Activated CD4-positive, CD25-positive, alpha-beta regulatory T cell treated with anti-CD3 and anti-CD28 coated beads, Interleukin-2, amount 50 U/mL, for 24 hours (primary cell): Measurements from ENCODE around the gene U2AF2.

Experiments used
- ATAC-seq, 2 donors: fragments of 150-1000 bp; cut with Tn5 transposase; one replicate each; pipeline ENCODE4 v1.10.0; 2021; ENCODE audit warnings: mild to moderate bottlenecking in 1 of 2, moderate library complexity in 1 of 2

Gene U2AF2

GRCh38 chr19:55659822-55660221 lies 5.0 kb downstream of the U2AF2 start:
- no peak for ATAC-seq

DNA sequence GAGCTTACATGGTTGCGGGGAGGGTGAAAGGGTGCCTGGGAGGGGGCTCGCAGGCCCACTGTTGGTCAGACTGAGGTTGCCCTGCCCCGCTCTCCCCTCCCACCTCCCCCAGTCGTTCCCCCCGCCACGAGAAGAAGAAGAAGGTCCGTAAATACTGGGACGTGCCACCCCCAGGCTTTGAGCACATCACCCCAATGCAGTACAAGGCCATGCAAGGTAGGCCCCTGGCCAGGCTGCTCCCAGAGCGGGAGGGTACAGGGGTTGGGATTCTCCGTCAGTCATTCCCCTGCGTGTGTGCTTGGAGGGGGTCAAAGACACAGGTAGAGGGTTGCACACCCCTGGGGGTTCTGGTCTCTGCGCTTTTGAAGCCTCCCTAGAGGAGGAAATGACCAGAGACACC lies 5.6 kb downstream of the U2AF2 start:
- no peak for ATAC-seq

GRCh38 chr19:55660991-55661390 lies 6.2 kb downstream of the U2AF2 start:
- ATAC-seq: no peak

GRCh38 chr19:55661826-55662225 lies 7.0 kb downstream of the U2AF2 start:
- ATAC-seq: no peak

DNA sequence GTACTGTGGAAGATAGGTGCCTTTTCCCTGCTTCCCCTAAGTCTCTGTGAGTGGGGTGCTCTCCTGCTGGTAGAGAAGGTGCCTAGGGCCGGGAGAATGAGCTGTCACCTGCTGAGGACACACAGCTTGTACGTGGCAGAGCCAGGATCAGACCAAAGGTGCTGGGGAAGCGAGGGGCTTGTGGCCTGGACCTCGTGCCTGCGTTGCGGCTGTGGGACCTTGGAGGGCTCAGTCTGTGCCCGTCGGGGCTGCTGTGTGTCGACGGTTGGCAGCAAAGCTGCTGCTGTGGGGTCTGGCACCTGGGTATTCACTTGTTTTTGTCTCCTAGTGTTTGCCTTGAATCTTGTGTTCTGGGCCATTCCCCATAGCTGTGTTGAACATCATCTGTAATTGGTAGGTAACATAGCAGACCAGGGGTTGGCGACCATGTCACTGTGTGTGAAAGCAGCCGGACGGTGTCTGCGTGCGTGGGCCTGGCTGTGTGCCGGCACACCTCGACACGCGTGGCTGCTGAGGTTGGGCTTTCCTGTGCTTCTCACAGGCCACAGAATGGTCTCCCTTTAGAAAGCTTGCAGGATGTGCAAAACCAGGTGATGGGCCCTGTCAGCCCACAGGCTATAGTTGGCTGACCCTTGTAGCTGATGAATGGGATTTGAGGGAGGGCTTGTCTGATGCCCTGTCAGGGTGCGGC lies 9.2 kb downstream of the U2AF2 start:
- no peak for ATAC-seq

- no peak for ATAC-seq
Observed at GRCh38 chr19:55666343-55667005, 11.6 kb downstream of the U2AF2 start.

- ATAC-seq: no peak
Observed at GRCh38 chr19:55667006-55667381, 12.2 kb downstream of the U2AF2 start.

GRCh38 chr19:55667511-55667910 lies 12.7 kb downstream of the U2AF2 start:
- no peak for ATAC-seq

DNA sequence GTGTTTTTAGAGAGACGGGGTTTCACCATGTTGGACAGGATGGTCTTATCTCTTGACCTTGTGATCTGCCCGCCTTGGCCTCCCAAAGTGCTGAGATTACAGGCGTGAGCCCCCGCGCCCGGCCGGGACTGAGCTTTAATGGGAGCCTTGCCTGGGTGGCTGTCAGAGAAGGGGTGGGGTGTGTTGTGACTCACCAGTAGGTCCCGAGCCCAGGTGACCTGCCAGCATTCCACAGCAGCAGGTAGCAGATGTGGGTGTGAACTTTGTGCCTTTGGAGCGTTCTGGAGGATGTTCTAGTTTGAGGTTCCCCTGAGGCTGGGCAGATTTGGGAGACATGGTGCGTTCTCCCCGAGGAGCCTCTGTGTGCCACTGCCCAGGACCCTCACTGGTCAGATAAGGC lies 13.1 kb downstream of the U2AF2 start:
- ATAC-seq: no peak

DNA sequence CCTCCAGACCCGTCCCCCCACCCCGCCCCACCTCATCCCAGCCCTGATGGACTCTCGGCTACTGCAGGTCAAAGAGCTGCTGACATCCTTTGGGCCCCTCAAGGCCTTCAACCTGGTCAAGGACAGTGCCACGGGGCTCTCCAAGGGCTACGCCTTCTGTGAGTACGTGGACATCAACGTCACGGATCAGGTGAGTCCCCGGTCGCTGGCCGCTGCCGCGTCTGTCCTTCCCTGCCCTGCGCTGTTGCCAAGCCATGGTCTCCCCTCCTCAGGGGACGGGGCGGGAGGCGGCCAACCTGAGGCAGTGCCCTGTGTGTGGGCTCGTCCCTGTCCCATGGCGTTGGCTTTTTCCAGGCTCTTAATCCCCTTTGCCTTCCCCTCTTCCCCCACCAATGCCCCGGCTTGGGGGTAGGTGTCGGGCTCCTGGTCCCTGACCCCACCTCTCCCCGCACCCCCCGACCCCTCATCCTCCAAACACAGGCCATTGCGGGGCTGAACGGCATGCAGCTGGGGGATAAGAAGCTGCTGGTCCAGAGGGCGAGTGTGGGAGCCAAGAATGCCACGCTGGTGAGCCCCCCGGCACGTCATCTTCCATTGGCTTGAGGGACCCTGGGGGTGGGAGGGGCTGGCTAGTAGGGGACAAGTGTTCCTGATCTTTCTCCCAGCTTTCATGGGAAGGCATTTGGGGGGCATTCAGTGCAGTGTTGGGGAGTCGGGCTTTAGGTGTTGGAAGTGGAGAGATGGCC lies 13.9 kb downstream of the U2AF2 start:
- ATAC-seq: no peak

DNA sequence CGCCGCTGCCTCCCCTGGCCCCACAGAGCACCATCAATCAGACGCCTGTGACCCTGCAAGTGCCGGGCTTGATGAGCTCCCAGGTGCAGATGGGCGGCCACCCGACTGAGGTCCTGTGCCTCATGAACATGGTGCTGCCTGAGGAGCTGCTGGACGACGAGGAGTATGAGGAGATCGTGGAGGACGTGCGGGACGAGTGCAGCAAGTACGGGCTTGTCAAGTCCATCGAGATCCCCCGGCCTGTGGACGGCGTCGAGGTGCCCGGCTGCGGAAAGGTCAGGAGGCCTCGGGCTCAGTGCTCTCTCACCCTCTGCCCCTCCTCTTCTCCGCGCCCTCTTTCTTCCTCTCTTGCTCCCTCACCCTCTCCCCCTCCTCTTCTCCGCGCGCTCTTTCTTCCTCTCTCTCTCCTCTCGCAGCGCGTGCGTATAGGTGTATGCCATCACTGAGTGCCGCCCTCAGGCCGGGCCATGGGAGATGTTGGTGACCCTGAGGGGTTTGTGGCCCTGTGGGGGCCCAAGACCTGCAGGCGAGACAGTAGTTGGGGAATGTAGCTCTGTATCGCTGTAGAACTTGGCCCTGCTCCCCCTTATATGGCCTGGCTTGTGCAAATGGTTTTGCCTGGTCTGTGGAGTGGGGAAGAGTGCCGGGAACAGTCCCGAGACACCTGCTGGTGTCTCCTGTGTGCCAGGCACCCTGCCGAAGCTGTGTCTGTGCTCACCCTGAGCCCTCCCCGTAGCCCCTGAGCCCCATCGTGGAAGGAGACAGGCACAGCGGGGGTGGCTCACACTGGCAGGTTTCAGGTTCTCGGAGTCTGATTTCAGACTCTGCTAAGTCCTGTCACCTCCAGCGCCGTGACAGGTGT lies 14.8 kb downstream of the U2AF2 start:
- ATAC-seq: no peak

DNA sequence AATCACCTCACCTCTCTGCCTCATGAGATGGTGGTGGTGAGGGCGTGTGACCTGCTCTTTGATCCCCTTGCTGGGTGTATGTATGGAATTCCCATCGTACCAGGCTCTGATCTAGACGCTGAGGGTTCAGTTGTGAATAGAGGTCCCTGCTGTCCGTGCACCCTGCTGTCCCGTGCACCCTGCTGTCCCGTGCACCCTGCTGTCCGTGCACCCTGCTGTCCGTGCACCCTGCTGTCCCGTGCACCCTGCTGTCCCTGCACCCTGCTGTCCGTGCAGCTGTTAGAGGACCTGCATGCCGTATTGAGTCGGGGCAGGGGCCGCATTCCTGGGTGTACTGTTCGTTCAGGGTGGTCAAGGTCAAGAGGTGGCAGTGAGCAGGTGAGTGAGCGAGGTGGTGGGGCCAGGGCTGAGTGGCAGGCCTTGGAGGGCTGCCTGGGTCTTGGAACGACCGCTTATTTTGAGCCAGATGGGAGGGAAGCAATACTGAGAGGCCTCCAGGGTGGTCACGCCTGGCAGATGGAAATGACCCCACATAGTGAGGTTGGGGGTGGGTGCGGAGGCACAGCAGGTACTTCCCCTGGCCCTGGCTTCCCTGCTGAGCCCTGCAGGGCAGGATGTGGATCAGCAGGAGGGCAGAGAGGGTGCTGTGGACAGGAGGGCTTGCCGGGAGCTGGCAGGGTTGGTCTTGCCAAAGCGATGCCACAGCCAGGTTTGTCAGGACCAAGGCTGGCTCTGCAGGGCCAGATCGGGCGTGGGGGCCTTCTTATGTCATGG lies 15.6 kb downstream of the U2AF2 start:
- no peak for ATAC-seq

DNA sequence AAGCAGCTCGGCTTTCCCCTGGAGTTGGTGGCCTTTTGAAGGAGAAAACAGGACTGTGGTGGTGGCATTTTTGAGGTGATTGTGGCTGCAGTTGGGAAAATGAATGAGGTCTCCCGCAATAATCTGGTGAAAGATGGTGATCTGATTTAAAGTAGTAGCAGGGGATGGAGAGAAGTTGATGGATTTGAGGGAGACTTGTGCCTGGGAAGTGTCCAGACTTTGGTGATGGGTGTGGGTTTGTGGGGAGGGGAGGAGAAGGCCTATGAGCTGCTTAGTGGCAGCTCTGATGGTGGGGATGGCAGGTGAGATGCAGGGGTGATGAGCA lies 16.2 kb downstream of the U2AF2 start:
- ATAC-seq: no peak

DNA sequence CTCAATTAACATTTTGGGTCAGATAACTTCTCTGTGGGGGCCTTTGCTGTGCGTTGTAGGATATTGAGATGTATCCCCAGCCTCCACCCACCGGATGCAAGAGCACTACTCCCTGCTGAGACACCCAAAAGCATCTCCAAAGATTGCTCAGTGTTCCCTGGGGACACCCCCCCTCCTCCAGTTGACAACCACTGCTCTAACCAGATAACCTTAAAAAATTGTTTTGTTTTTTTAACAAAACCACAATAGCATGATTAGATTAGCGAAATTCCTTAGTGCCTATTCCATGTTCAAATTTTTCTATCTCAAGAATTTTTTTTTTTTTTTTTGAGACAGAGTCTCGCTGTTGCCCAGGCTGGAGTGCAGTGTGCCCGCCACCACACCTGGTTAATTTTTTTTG lies 17.6 kb downstream of the U2AF2 start:
- ATAC-seq: no peak

- ATAC-seq: no peak
Observed at GRCh38 chr19:55673465-55673864, 18.6 kb downstream of the U2AF2 start.

DNA sequence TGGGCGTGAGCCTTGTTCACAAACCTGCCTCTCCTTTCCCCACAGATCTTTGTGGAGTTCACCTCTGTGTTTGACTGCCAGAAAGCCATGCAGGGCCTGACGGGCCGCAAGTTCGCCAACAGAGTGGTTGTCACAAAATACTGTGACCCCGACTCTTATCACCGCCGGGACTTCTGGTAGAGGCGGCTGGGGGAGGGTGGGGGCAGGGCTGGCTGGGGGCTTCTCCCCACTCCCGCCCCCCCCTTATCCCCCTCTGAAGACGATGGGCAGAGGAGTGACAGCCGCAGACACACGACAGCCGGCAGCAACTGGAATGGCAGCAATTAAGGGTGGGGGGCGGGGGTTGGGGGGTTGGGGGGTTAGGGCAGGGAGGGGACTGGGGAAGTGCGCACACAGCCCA lies 19.1 kb downstream of the U2AF2 start:
- no peak for ATAC-seq

- ATAC-seq: no peak
Observed at GRCh38 chr19:55674459-55674840, 19.6 kb downstream of the U2AF2 start.

DNA sequence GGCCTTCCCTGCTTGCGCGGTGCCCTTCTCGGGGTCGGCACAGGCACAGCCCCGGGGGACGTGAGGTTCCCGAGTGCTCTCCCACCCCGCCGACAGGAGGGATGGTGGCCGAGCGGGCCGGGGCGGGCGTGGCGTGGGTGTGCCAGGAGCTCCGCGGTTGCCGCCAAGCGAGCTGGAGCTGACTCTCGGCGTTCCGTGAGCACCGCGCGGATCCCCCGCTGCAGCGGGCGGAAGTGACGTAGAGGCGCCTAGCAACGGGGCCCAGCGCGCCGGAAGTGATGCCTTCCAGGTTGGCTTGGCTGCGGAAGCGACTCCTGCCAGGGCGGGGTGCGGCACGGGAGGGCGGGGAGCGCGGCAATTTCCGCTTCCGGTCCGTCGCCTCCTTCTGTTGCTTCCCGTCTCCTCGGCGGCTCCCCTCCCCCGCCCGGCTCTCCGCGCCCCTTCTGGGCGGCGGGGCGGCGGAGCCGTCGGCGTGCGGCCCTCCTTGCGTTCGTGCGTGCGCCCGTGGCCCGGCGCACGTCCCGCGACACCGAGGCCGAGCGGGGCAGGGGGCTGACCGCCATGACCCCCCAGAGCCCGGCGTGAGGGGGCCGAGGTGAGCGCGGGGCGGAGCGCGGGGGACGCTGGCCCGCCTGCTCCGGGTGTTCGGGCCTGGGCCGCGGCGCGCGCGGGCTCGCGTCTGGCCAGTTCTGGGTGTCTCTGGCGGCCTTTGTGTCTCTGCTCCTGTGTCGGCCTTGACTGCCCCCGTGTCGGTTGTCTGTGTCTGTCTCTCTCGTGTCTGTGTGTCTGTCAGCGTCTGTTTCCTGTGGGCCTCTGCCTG lies 20.2 kb downstream of the U2AF2 start, which contains the start of gene EPN1:
TSS of gene EPN1 (plus strand) at position 386 of the 820 bp plus-strand sequence. CDS start 3,402 bp downstream, outside the sequence.
- peak; percentile 92 to 94 for ATAC-seq

DNA sequence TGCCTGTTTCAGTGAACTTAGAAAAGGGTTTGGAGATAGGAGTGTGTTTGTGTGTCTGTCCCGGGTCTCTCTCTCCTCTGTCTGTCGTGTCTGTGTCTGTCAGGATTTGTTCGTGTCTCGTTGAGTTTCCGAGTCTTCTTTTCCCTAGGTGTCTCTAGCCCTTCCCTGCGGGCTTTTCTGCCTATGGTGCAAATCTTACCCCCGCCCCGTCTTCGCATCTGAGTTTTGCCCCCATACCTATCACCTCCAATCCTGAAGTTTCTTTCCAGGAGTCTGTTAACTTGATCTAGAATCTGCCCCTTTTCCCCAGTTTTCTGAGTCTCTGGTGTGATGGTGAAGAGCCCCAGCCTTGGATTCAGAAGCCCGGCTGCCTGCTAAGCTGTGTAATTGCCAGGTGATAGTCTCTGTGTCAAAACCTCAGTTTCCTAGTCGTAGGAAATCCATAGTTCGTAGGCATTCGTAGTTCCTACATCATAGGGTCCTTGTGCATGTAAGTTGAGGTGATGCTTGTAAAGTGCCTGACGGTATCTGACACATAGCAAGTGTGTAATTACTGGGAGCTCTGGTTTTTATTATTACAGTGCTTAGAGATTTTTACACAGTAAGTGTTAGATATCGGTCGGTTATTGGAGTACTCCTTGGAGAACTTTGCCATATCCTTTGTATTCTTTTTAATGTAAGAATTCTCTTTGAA lies 21.0 kb downstream of the U2AF2 start:
- ATAC-seq: no peak

- ATAC-seq: no peak
Observed at GRCh38 chr19:55676383-55676782, 21.5 kb downstream of the U2AF2 start.
